ENCODE data around the gene KCNJ14.

Gene KCNJ14

DNA sequence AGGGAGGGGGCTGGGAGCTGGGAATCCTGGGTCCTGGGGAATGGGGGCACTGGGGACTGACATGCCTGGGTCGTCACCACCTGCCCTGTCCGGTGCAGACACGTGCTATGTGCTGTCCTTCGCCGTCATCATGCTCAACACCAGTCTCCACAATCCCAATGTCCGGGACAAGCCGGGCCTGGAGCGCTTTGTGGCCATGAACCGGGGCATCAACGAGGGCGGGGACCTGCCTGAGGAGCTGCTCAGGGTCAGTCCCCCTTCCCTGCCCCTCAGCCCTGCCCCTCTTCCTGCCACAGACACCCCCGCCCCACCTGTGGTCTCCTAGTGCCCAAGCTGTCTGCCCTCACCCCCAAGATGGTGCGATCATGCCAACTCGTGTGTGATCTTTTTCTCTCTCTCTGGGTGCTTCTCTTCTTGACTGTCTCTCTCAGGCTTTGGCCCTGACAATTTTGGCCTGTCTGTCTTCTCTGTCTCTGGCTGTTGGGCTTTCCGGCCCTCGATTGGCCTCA lies 18.8 kb downstream of the KCNJ14 start:
- DNase-seq (ENCODE audit: low spot score): no peak
- TF ChIP-seq, protein P1, sequence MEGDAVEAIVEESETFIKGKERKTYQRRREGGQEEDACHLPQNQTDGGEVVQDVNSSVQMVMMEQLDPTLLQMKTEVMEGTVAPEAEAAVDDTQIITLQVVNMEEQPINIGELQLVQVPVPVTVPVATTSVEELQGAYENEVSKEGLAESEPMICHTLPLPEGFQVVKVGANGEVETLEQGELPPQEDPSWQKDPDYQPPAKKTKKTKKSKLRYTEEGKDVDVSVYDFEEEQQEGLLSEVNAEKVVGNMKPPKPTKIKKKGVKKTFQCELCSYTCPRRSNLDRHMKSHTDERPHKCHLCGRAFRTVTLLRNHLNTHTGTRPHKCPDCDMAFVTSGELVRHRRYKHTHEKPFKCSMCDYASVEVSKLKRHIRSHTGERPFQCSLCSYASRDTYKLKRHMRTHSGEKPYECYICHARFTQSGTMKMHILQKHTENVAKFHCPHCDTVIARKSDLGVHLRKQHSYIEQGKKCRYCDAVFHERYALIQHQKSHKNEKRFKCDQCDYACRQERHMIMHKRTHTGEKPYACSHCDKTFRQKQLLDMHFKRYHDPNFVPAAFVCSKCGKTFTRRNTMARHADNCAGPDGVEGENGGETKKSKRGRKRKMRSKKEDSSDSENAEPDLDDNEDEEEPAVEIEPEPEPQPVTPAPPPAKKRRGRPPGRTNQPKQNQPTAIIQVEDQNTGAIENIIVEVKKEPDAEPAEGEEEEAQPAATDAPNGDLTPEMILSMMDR (conservative IDR thresholded peaks at IDR 0.05; ENCODE audit: low read depth): no peak
- POLR2A ChIA-PET (ENCODE audit: low non-redundant PET): no interaction called here
- peak overlapping the region; percentile 98 for H3K27ac ChIP-seq
- CTCF ChIA-PET: no interaction called here

DNA sequence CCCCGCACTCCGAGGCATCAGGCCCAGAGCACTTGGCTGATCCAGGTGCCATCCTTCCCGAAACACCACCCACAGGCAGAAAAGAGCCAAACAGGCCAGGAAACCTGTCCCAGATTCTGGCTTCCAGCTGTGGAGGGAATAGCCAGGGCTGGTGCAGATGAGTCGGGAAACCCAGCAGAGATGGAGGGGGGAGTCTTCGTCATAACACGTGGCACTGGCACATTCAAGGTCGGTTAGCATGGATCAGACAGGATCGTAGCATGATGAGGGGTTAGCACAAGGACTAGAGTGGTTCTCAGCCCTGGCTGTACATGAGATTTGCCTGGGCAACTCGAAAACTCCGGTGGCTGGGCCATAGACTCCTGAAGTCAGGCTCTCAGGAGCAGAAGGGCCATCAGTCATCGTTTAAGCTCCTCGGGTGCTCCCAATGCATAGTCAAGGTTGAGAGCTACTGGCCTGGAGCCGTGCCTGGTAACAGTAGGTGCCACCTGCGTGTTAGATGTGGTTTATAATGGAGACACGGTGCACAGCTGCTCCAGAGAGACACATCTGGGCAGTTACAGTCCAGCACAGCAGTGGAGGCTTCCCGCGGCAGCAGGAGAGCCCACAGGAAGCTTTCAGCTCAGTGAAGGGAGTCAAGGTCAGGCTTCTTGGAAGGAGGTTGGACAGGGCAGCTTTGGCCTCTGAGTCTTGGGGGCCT lies 20.1 kb downstream of the KCNJ14 start:
- ChIA-PET CTCF (interaction anchor here (1.3 kb wide), 1 partner anchor 14 kb away, joined by 3 read pairs; no protein-coding TSS in a partner anchor), POLR2A (ENCODE audit: low non-redundant PET) (no interaction called here)
- no peak for DNase-seq (ENCODE audit: low spot score)
- TF ChIP-seq, protein P1 (conservative IDR thresholded peaks at IDR 0.05; ENCODE audit: low read depth): no peak
- peak overlapping the region; percentile 98 for H3K27ac ChIP-seq

DNA sequence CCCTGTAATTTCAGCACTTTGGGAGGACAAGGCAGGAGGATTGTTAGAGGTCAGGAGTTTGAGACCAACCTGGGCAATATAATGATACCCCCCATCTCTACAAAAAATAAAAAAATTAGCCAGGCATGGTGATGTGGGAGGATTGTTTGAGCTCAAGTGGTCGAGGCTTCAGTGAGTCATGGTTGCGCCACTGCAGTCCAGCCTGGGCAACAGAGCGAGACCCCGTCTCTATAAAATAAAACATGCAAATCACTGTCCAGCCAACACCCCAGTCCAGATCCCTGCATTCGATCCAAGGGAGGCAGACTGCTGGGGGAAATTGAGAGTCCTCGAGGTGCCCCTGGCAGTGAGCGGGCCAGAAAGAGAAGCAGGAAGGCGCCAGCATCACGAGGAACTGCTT lies 20.8 kb downstream of the KCNJ14 start:
- H3K27ac ChIP-seq: peak overlapping the region; percentile 98
- CTCF ChIA-PET: interaction anchor here (1.3 kb wide), 1 partner anchor 13 kb away, joined by 3 read pairs; no protein-coding TSS in a partner anchor
- POLR2A ChIA-PET (ENCODE audit: low non-redundant PET): no interaction called here

DNA sequence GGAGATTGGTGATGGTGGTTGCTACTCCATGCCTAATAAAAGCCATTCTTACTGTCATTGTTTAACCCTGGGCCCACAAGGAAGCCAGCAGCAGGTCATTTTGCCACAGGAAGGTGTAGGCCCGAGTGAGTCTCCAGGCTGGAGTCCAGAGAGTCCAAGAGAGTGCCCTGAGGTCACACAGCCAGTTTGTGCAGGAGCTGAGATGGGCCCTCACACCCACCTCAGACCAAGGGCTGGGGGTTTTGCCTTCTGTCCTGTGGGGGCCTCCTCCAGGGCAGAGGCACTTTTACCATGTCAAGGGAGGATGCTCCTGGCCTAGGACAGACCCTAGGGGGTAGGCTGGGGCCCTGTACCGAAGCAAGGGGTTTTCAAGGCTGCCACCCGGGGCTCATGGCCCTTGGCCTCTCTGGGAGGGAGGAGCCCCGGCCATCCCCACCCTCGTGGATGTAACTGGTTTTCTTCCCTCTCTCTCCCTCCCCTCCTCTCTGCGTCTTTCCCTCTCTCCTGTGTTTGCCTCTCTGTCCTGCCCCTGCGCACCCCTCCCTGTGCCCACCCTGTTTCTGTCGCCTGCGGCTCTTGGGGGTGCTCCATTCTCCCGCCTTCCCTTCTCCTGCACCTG lies 21.8 kb downstream of the KCNJ14 start:
- CTCF ChIA-PET: no interaction called here
- POLR2A ChIA-PET (ENCODE audit: low non-redundant PET): no interaction called here
- DNase-seq (ENCODE audit: low spot score): no peak

More for the DNA sequence above, 20.8 kb downstream of the KCNJ14 start:
- no peak for DNase-seq (ENCODE audit: low spot score)
- TF ChIP-seq, protein P1 (conservative IDR thresholded peaks at IDR 0.05; ENCODE audit: low read depth): no peak

DNA sequence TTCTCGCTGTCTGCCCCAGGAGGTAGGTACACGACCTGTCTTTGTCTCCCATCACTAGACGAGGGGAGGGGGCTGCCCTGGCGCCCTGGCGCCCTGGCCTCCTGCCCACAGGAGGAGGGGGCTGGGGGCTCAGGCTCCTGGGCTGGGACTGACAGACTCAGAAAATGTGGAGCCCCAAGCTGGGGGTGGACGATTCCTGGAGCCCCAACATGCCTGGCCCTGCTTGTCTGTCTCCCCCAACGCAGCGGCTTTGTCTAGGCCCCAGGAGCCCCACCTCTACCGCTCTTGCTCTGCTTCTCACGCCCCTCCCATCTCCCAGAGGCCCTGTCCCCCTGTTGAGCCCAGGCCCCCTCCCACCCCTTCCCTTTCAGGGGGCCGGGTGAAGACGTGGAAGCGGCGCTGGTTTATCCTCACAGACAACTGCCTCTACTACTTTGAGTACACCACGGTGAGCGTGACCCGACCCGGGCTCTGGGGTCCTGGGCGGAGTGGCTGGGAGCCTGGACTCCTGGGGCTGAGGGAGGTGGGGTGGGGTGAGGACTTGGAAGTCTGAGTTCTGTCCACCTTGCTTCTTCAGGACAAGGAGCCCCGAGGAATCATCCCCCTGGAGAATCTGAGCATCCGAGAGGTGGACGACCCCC lies 22.4 kb downstream of the KCNJ14 start:
- POLR2A ChIA-PET (ENCODE audit: low non-redundant PET): no interaction called here
- CTCF ChIA-PET: no interaction called here
- TF ChIP-seq, protein P1 (conservative IDR thresholded peaks at IDR 0.05; ENCODE audit: low read depth): no peak
- peak overlapping the region; percentile 98 for H3K27ac ChIP-seq
- no peak for DNase-seq (ENCODE audit: low spot score)

More for the DNA sequence above, 21.8 kb downstream of the KCNJ14 start:
- peak overlapping the region; percentile 98 for H3K27ac ChIP-seq
- TF ChIP-seq, protein P1 (conservative IDR thresholded peaks at IDR 0.05; ENCODE audit: low read depth): no peak

Measured in RWPE1 (cell line).